ENCODE data around the gene KY.

The KY gene

GRCh38 chr3:134650431-134651346 lies at the start of gene KY:
Gene KY (minus strand): TSS chr3:134651022. CDS start chr3:134650960, 62 bp downstream.
- no peak for DNase-seq (ENCODE audit: low read depth in 2 of 2, low spot score in 1 of 2)

- DNase-seq (ENCODE audit: low read depth in 2 of 2, low spot score in 1 of 2): no peak
Measured at GRCh38 chr3:134699721-134700120, 48.9 kb upstream of the KY start.

GRCh38 chr3:134699141-134699711 lies 48.4 kb upstream of the KY start:
- DNase-seq (ENCODE audit: low read depth in 2 of 2, low spot score in 1 of 2): no peak

GRCh38 chr3:134697830-134698689 lies 47.2 kb upstream of the KY start:
- no peak for DNase-seq (ENCODE audit: low read depth in 2 of 2, low spot score in 1 of 2)

- no peak for DNase-seq (ENCODE audit: low read depth in 2 of 2, low spot score in 1 of 2)
Measured at GRCh38 chr3:134696155-134696554, 45.3 kb upstream of the KY start.

GRCh38 chr3:134694946-134695543 lies 44.2 kb upstream of the KY start:
- no peak for DNase-seq (ENCODE audit: low read depth in 2 of 2, low spot score in 1 of 2)

GRCh38 chr3:134694466-134694865 lies 43.6 kb upstream of the KY start:
- DNase-seq (ENCODE audit: low read depth in 2 of 2, low spot score in 1 of 2): no peak

GRCh38 chr3:134693804-134694203 lies 43.0 kb upstream of the KY start:
- no peak for DNase-seq (ENCODE audit: low read depth in 2 of 2, low spot score in 1 of 2)

GRCh38 chr3:134693226-134693625 lies 42.4 kb upstream of the KY start:
- no peak for DNase-seq (ENCODE audit: low read depth in 2 of 2, low spot score in 1 of 2)

GRCh38 chr3:134690226-134690625 lies 39.4 kb upstream of the KY start:
- no peak for DNase-seq (ENCODE audit: low read depth in 2 of 2, low spot score in 1 of 2)

- no peak for DNase-seq (ENCODE audit: low read depth in 2 of 2, low spot score in 1 of 2)
Measured at GRCh38 chr3:134687642-134688041, 36.8 kb upstream of the KY start.

- DNase-seq (ENCODE audit: low read depth in 2 of 2, low spot score in 1 of 2): no peak
Measured at GRCh38 chr3:134685929-134686802, 35.3 kb upstream of the KY start.

- DNase-seq (ENCODE audit: low read depth in 2 of 2, low spot score in 1 of 2): no peak
Measured at GRCh38 chr3:134682196-134682880, 31.5 kb upstream of the KY start.

GRCh38 chr3:134681522-134681900 lies 30.7 kb upstream of the KY start:
- no peak for DNase-seq (ENCODE audit: low read depth in 2 of 2, low spot score in 1 of 2)

- no peak for DNase-seq (ENCODE audit: low read depth in 2 of 2, low spot score in 1 of 2)
Measured at GRCh38 chr3:134680796-134681521, 30.1 kb upstream of the KY start.

GRCh38 chr3:134677987-134678308 lies 27.1 kb upstream of the KY start:
- no peak for DNase-seq (ENCODE audit: low read depth in 2 of 2, low spot score in 1 of 2)

GRCh38 chr3:134677196-134677986 lies 26.6 kb upstream of the KY start:
- no peak for DNase-seq (ENCODE audit: low read depth in 2 of 2, low spot score in 1 of 2)

GRCh38 chr3:134675726-134676256 lies 25.0 kb upstream of the KY start:
- DNase-seq (ENCODE audit: low read depth in 2 of 2, low spot score in 1 of 2): no peak

Measured in stimulated activated CD8-positive, alpha-beta memory T cell treated with anti-CD3 and anti-CD28 coated beads, Interleukin-4, amount 100 ng/mL, for 1 hour (primary cell).